NOMO-1 (cell line): ENCODE measurements around the gene PKNOX2.
A peak's percentile ranks its signal among the peaks of the same experiment; 100 is the strongest.
"Not testable (repeated sequence)": the region's sequence is repeated elsewhere in the genome, so short reads cannot be mapped to it uniquely, and the experiment has no call there.

Source experiments
- DNase-seq, 2 experiments: peaks; one replicate each; lab custom pipeline; 2025; ENCODE audit not compliant: unreplicated experiment in 2 of 2; lab: John Stamatoyannopoulos, UW

PKNOX2 gene

DNA sequence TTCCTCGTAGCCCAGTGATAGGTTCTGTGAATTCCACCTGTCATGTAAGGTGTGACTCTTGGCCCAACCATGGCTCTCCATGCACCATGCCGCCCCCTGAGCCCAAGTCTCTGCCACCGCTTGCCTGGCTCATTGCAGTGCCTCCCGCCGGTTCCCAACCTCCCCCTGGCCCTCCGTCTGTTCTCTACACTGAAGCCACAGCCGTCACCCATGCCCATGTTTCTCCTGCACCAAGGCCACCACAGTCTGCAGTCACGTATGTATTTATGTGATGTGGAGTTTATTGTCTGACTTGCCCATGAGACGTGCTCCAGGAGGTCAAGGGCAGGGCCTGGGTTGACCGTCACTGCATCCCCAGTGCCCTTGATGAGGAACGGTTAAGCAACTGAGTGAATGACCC lies 35.9 kb downstream of the PKNOX2 start:
- no peak for DNase-seq

DNA sequence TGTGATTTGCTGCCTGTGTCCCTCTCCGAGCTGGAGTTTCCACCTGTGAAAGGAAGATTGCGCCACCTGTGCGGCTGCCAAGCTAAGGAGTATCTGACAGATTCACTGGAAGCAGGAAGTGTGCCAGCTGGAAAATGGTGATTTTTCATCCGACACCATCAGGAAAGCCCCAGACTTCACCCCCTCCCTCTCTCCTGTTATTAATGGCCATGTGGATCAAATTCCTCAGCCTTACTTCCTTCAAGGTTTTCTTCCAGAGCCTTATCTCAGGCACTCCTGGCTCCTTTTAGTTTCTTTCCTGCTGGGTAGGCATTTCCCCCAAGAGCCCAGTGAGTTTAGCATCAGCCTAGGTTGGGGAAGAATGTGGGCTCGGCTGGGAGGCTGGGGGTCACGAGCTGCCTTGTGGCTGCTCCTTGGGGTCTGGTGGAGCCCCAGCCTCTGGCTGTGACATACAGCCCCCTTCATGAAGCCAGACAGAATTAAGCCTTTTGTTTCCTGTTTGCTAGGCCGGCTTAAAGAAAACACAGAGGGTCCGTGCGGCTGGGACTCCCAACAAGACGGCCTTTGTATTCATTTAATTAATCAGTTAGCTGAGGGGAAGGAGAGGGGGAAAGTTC lies 37.1 kb downstream of the PKNOX2 start:
- no peak for DNase-seq

DNA sequence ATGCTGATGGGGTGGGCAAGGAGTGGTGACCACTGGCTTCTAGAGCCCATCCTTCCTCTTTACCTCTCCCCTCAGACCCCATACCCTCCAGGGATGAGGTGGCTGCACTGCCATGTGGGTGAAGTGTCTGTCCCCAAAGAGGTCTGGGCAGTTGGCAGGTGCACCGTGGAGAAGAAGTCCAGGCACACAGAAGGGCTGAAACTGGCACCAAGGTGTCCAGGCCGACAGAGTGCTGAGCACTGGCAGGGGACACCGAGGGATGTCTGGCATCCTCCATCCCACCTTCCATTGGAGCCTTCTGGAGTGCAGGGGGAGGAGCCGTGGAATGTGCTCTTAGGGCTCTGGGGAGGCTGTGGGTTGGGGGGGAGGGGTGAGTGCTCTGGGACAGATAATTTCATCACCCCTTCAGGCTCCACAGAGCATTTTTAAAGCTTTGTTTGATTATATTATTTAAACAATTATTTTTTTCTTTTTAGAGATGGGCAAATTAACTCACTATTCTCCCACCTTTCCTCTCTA lies 37.9 kb downstream of the PKNOX2 start:
- no peak for DNase-seq

DNA sequence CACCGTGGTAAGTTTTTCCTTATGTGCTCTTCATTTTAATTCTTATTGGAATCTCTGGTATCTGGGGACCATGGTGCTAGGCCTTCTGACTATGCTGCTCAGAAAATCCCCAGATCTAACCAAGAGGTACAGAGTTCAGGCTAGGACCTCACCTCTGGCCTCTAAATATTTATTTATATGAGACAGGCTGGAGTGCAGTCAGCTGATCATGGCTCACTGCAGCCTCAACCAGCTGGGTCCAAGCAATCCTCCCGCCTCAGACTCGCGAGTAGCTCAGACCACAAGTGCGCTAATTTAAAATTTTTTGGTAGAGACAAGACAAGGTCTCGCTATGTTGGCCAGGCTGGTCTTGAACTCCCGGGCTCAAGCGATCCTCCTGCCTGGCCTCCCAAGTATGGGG lies 38.4 kb downstream of the PKNOX2 start:
- DNase-seq, result no peak

DNA sequence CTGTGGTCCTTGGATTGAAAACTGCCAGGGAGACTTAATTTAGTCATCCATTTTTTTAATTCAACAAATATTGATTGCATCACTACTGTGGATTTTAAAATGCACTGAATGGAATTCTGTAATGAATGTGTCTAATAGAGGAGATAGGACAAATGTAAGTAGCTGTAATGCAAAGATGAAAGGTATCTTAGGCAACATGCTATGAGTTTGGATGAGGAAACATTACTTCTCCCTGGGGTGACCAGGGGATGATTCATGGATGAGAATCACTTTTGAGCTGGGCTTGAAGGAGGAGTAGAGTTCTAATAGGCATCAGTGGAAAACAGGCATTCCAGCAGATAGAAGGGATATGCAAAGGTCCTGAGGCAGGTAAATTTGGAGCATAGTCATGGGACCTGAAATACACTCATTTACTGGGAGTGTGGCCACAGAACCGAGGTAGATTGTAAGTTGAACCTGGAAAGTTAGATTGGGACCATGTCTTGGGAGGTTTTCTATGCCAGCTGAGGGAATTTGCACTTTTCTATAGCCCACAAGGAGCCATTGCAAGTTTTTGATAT lies 43.4 kb downstream of the PKNOX2 start:
- DNase-seq, result no peak

DNA sequence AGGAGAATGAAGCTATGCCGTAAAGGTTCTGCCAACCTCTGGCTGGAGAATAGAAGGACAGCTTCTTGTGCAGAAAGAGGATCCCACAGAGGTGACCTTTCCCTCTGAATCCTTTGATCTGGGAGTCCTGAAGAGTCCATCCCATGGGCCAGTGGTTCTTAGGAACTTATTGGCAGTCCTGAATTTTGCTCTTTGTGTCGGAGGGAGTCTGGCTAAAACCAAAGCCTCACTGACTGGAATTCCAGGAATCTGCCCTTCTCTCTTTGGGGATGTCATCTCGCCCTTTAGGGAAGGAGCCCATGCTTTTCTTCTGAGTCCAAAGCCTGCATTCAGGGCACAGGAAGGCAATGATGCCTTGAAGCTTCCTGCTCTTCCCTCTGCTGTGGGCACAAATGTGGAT lies 45.5 kb downstream of the PKNOX2 start:
- no peak for DNase-seq

DNA sequence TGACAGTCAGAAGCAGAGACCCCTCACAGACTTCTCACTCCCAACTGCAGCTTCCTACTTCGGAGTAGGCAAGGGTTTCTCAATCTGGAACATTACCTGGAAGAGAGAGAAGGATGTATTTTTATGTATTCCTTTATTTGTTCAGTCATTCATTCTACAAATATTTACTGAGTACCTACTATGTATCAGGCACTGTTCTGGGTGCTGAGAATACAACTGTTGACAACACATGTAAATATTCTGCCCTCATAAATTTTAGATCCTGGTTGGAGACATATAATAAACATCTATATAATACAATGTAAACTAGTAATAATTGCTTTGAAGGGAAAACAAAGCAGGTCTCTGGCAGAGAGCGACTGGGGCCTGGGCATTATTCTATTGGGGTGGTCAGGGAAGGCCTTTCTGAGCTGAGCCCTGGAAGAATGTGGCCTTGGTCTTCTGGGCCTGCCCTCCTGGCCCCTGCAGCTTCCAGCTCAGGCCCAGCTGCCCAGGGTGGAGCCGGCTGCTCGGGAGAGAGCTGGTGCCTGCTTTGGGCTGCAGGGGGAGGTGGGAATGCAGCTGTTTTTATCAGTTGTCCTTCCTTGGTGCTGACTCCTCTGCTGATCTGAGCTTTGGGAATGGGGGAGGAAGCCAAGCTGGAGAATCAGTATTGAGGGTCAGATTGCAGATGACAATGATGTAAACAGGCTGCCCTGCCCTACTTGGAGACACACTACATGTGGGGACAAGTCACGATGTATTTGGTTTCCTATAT lies 46.8 kb downstream of the PKNOX2 start:
- no peak for DNase-seq

DNA sequence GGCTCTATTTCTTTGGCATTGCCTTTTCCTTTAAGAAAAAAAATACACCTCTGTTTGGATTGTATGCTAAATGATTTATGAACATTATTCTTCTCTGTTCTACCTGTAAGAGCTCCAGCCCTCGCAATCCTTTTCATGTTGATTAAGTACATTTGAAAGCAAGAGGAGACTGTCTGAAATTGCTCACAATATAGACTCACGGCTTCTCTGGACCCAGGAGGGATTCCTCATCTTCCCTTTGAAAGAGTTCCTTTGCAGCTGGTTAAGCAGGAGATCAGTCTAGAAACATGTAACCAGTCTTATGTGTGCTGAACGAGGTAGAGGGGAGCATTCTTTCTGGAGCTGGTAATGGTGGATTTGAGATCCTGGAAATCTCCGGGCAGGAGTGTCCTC lies 47.4 kb downstream of the PKNOX2 start:
- no peak for DNase-seq

DNA sequence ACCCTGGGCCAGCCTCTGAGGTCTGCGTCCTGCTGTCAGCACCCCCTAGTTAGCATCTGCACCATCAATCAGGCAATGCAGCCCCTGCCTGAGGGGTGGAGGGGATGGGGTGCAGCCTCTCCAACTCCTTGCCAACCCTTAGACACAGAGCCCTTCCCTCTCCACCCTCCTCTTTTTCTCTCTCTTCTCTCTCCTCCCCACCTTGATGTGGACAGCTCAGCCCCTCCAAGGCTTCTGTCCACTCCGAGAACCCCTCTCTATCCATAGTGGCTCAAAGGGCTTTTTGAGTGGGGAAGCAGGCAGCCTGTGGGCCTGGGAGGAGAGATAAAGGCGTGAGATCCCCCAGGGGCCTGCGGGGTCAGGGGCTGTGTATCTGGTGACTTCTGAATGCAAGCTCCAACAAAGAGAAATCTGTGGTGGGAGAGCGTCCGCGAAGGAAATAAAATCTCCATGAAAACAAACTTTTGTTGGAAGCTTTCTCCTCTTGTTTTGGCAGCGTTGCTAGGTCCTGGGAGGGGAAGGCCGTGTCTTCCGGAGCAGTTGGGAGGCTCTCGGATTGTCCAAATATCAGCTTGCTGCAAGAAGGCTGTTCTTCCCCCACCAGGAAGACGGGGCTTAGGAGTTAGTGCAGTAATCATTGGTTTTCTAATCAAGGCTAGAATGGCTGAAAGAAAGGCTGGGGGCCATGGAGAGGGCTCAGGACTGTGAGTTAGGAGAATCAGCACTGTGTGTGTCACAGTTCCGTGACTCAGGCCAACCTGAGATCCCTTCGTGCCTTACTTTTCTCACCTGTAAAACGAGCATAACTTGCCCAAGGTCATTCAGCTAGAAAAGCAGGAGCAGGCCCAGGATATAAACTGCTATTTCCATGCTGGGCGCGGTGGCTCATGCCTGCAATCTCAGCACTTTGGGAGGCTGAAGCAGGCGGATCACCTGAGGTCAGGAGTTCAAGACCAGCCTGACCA lies 50.3 kb downstream of the PKNOX2 start:
- no peak for DNase-seq

DNA sequence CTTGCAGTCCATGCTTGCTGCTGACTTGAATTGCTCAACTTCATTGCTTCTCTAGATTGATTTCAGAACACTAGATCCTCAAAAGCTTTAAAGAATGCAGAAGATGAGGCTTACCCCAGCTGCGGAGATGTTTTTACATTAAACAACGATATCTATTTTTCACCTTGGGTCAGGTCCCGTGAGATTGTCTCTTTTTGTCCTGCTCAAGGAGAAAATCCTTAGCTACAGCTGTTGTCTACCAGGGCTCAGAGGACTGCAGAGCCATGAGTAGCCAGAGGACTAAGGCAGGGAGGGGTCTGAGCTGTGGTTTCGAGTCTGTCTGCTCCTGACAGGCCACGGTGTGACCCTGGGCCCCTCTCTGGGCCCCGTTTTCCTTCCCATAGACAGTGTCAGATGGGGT lies 51.4 kb downstream of the PKNOX2 start:
- DNase-seq, result peak in 1 of 2 experiments; percentile 11

DNA sequence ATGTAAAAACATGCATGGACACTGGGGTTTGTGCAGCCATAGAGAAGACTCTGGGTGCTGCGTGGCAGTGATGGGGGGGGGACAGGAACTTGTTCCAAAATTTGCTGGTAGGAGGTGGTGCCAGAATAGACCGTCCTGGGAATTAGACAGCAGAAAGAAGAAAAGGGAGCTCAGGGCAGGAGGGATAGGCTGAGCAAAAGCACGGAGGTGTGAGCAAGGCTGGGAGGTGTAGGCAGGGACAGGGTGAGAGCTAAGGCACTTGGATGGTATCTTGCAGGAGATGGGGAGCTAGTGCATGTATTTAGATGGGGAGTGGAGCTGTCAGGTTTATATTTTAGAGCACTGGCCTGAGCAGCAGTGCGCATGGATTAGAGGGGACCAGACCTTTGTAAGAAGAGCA lies 53.8 kb downstream of the PKNOX2 start:
- no peak for DNase-seq

DNA sequence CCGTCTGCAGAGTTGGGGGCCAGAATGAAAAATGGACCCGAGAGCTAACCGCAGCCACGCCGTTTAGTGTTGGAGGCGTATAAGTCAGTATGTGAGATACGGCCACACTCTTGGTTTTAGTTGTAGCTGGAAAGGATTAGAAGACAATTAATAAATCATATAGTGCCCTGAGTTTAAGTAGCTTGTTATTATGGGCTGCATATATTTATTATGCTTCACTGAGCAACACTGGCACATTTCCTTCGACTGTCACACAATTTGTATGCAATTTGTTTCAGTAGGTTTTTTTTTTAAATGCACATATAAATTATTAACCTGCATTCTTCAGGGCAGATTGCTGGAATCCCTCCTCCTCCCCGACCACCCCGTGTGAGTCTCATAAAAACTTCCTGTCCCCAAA lies 56.9 kb downstream of the PKNOX2 start:
- no peak for DNase-seq

DNA sequence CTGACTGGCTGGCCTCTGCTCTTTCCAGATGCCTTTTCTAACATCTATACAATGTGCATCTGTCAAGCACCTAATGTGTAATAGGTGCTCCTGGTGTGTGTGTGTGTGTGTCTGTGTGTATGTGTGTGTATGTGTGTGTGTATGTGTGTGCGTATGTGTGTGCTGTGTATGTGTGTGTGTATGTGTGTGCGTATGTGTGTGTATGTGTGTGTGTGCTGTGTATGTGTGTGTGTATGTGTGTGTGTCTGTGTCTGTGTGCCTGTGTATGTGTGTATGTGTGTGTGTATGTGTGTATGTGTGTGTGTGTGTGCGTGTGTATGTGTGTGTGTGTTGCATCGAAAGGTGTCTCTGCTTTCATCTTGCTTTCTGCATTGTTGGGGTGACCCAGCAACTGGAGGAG lies 57.9 kb downstream of the PKNOX2 start:
- no peak for DNase-seq

DNA sequence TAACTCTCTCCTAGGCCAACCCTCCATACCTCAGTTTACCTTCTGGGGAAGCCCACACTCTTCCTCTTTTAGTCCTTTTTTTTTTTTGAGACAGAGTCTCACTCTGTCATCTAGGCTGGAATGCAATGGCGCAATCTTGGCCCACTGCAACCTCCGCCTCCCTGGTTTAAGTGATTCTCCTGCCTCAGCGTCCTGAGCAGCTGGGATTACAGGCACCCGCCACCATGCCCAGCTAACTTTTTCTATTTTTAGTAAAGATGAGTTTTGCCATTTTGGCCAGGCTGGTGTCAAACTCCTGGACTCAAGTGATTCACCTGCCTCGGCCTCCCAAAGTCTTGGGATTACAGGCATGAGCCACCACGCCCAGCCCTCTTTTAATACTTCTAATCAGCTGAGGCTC lies 58.6 kb downstream of the PKNOX2 start:
- DNase-seq, result not testable (repeated sequence)

DNA sequence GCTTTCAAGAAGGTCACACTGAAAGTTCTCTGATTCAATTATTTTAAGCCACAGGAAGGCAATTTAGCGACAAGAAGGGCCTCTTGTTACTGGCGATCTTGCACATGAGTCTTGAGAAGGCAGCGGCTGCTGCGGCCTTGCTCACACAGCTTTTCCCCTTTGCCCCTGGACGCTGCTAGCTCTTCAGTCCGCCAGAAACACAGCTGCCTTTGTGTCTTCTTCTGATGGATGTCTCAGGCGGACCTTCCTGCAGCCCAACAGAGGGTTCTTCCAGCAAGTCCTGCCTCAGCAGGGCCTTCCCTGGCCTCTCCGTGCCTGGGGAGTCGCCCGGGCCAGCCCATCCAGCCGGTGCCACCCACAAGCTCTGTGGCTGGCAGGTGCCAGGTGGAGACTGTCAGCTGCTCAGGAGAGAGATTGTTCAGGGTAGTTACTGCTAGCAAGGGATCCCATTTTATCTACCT lies 59.4 kb downstream of the PKNOX2 start:
- no peak for DNase-seq

DNA sequence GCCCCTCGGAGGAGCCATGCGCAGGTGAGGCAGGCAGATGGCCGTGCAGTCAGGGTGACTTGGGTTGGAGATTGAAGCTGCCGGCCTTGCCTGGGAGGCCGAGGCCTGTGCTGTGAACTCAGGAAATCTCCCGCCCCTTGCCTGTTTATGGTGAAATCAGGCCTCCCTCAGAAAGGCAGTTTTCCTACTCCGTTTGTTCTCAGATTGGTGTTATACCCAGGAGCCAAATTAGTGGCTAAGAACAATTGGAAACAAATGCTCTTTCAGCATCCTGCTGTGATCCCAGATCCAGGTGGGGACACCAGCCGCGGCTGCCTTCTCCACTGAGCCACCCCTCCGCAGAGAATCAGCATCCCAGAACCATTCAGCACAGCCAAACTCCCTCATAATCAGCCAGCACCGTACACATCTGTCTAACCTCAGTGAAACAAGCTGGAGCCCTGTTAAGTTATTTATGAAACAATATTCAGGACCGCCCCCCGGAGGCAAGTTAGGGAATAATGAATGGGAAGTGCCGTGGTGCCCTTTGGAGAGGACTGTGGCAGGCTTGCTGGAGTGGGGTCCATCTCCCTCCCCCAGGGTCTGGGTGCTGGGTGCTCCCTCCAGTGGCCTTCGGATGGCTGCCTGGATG lies 60.0 kb downstream of the PKNOX2 start:
- DNase-seq, result no peak

DNA sequence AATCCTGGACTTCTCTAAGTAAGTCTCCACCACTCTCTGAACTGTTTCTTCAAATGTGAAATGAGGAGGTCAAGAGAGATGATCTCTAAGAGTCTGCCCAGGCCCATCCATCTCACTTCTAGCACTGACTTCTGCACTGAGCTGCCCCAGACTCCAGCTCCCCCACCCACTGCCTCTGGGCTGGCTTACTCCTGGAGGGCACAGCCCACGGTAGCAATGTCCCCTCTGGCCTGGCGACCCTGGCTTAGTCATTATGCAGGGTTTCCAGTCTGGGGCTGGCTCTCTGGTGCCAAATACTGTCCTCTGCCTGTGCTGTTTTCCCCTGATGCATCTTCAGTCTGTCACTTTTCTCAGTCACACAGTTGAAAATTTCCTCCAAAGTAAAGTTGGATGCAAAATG lies 60.9 kb downstream of the PKNOX2 start:
- no peak for DNase-seq

DNA sequence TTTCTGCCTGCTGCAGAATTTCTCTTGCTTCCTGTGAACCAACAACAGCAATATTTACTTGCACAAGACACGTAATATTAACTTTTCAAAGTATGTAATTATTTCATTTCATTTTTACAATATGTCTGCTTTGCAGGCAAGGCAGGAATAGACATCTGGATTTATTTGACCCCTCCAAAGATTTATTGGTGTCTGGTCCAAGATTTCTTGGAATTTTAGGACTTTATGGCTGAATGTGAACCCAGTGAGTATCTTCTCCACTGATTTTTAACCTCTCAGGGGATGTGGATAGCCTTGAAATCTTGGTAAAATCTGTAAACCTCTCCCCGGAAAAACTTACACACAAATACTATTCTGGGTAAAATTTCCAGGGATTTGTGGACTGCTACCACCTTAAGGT lies 61.5 kb downstream of the PKNOX2 start:
- no peak for DNase-seq

DNA sequence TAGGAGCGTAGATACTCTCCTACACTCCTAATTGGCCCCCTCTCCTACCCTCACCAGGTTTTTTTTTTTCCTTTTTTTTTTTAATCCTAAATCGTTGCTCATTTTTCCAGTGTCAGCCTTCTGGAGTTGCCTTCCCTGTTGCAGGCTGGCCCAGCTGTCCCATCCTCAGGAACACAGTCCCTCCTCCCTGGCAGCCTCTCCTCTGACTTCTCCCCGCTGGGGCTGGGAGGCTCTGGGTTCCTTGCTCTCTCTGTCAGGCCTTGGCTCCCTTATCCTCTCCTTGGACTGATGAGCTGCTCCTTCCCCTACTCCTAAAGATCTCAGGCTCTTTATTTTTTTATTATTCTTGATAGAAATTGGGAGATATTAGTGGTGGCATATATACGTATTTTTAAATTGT lies 62.2 kb downstream of the PKNOX2 start:
- no peak for DNase-seq

DNA sequence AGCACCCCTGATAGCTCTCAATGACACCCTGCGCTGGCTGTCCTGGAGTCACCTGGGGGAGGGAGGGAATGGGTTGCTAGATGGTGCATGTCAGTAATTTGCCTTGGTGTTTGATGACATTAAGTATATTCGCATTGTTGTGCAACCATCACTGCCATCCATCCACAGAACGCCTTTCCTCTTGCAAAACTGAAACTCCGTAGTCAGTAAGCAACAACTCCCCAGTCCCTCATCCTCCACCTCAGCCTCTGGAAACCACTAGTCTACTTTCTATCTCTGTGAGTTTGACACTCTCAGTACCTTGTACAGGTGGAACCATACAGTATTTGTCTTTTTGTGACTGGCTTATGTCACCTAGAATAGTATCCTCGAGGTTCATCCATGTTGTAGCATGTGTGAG lies 62.6 kb downstream of the PKNOX2 start:
- peak; percentile 44 to 74 for DNase-seq
